ENCODE data around the gene HIGD1A.

Gene HIGD1A

DNA sequence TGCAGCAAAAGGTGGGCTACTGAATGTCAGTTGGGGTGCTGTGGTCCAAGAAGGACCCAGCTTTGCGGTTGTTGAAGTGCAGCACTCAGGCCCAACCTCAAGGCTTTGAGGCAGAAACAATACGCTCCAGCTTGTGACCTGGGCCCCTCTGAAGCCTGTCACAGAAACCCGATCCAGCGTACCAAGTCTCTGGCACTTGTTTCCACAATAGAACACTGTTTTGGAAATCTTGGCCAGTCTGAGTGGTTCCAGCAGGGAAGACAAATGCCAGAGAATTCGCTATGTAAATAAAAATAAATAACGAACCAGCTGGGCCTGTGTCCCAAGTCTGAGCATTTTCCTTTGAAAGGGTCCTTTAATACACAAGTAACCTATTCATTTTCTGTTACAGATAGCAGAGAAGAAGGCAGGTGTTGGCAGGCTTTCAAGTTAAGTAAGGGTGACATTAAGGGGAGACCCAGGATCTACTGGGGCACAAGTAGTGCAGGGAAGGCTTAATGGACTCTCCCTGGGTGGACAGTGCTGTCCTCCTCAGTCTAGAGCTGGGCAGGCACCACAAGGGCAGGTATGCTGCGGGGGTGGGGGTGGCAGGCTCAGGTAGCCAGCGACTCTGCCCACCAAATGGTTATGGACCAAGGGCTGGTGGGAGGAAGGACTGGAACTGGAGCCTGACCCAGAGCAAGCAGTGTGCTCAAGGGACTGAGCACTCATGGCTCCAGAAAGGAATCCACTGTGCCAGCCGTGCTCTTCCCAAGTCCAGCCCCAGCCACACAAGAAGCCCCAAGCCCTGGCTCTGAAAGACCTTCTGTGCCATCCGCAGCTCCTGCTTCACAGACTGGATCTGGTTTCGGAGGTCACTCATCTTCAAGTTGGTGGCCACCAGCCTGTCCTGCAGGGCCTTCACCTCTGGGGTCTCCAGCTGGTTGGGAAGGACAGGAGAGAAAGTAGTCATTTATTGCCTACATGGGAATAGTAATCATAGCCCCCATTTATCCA is 57.5 kb downstream of the HIGD1A start:
- Mint-ChIP-seq H3K4me1 (ENCODE audit: low read depth) (peaks cover 28% of the 10 kb centered on the region), H3K36me3 (ENCODE audit: low read depth) (no peaks in the 10 kb centered on the region), H3K27me3 (no peaks in the 10 kb centered on the region), H3K4me3 (no peak overlapping the region), H3K27ac (peak overlapping the region; percentile 68), H3K9me3 (no peaks in the 10 kb centered on the region)
- no peak for DNase-seq

DNA sequence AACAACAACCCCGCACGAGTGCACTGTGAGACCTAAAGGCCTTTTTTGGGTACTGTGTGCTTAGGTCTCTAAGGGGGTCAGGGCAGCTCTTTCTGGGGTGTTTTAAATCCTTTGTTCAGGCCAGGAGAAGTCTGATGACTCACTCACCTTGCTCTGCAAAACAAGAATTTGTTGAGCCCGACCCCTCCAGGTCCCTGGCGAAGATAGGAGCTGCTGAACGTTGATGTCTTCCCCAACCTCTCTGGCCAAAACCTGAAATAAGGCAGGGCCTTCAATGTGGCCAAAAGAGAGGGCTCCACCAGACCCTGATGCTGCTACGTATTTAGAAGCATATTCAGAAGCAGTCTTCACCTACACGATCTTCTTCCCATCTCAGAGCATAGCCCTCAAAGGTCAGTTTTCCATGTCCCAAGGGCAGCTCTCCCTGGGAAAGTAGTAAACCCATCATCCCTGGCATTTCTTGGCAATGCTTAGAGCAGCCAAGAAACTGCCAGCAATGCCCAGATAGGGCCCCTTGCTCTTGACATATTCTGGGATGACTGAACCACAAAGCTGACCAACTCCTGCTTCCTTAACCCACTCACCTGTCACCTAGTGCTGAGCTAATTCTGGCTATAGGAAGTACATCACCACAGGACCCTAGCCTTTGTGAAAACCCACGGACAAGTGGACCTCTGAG is 58.4 kb downstream of the HIGD1A start:
- DNase-seq, result no peak
- no peaks in the 10 kb centered on the region for H3K36me3 Mint-ChIP-seq (ENCODE audit: low read depth)
- no peaks in the 10 kb centered on the region for H3K9me3 Mint-ChIP-seq
- H3K4me3 Mint-ChIP-seq, result no peak overlapping the region
- H3K27me3 Mint-ChIP-seq, result no peaks in the 10 kb centered on the region
- peaks cover 28% of the 10 kb centered on the region for H3K4me1 Mint-ChIP-seq (ENCODE audit: low read depth)
- no peak overlapping the region for H3K27ac Mint-ChIP-seq

DNA sequence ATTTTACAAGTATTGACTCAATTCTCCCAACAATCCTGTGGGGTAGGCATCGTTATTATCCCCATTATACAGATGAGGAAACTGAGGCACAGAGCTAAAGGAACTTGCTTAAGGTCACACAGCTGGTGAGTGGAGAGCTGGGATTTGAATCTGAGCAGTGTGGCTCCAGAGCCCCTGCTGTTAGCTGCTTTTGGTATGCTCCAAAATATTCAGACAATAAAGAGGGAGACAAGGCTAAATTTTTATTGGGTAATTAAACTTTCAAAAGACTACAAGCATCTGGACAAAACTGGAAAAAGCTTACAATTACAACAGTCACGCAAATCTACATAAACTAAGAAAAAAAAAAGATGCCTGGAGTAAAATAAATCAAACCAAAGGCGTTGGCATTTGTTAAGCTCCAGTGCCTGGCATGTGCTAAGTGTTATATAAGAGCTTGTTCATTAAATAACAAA is 59.0 kb downstream of the HIGD1A start:
- H3K27ac Mint-ChIP-seq, result no peak overlapping the region

DNA sequence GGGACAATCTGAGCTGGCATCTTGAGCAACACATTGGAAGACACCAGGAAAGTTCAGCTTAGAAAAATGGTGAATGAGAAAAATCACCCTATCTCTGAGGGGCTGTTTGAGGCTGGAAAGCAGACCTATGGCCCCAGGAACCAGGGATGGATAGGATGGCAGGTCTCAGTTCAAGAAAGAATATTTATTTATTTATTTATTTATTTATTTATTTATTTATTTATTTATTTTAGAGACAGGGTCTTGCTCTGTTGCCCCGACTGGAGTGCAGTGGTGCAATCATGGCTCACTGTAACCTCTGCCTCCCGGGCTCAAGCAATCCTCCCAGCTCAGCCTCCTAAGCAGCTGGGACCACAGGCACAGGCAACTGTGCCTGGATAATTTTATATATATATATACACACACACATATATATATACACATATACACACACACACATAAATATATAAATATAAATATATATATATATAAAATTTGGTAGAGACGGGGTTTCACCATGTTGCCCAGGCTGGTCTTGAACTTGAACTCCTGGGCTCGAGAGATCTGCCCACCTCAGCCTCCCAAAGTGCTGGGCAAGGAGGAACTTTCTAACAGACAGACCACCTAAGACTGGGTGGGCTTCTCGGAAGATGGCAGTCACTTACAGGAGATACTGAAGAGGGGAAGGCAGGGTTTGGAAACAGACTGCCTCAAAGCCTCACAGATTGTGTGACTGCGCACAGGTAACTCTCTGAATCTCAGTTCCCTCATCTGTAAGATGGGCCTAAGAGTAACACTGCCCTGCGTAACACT is 60.9 kb downstream of the HIGD1A start:
- no peak overlapping the region for H3K4me3 Mint-ChIP-seq
- no peaks in the 10 kb centered on the region for H3K36me3 Mint-ChIP-seq (ENCODE audit: low read depth)
- peaks cover 20% of the 10 kb centered on the region for H3K4me1 Mint-ChIP-seq (ENCODE audit: low read depth)
- H3K27ac Mint-ChIP-seq, result no peak overlapping the region
- H3K27me3 Mint-ChIP-seq, result no peaks in the 10 kb centered on the region
- no peak for DNase-seq
- no peaks in the 10 kb centered on the region for H3K9me3 Mint-ChIP-seq

More for the DNA sequence above, 59.0 kb downstream of the HIGD1A start:
- H3K4me3 Mint-ChIP-seq, result no peak overlapping the region
- H3K36me3 Mint-ChIP-seq (ENCODE audit: low read depth), result no peaks in the 10 kb centered on the region
- peaks cover 28% of the 10 kb centered on the region for H3K4me1 Mint-ChIP-seq (ENCODE audit: low read depth)
- no peak for DNase-seq
- H3K9me3 Mint-ChIP-seq, result no peaks in the 10 kb centered on the region
- H3K27me3 Mint-ChIP-seq, result no peaks in the 10 kb centered on the region

DNA sequence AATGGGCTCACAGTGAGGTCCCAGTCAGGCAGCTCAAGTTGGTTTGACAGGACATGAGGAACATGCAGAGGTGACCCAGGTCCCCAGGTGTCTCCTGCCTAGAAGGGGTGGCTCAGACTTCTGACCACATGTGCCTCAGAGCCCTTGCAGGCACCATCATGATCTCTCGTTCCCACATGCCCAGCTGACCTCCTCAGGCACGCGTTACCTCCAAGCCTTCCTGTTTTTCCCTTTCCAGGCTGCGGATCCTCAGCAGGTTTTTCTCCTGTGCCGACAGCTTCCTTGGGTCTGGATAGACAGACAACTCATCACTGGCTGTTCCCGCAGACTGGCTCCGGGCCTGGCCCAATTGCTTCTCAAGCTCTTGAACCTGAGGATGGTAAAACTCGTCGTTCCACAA is 61.6 kb downstream of the HIGD1A start:
- Mint-ChIP-seq H3K27ac (no peak overlapping the region), H3K36me3 (ENCODE audit: low read depth) (no peaks in the 10 kb centered on the region), H3K4me1 (ENCODE audit: low read depth) (peaks cover 13% of the 10 kb centered on the region), H3K9me3 (no peaks in the 10 kb centered on the region), H3K4me3 (no peak overlapping the region), H3K27me3 (no peaks in the 10 kb centered on the region)
- DNase-seq, result no peak

DNA sequence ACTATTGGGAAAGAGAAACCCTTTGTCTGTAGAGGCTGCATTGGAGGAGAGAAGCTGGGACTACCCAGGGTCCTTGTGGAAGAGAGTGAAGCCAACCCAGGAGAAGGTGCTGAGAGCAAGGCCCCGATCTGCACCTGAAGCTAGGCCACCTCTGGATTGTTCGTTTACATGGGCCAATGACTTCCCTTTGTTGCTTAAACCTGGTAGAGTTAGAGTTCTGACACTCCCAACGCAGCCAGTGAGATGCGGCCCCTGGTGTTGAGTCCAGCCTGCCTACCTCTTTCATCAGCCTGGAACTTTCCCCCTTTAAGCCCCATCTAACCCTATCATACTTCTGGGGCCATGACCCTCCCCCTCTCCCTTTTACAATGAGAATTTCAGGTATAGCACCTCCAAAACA is 62.0 kb downstream of the HIGD1A start:
- H3K27me3 Mint-ChIP-seq, result no peaks in the 10 kb centered on the region
- no peaks in the 10 kb centered on the region for H3K36me3 Mint-ChIP-seq (ENCODE audit: low read depth)
- peaks cover 9% of the 10 kb centered on the region for H3K4me1 Mint-ChIP-seq (ENCODE audit: low read depth)
- H3K27ac Mint-ChIP-seq, result no peak overlapping the region
- H3K4me3 Mint-ChIP-seq, result no peak overlapping the region
- no peak for DNase-seq
- no peaks in the 10 kb centered on the region for H3K9me3 Mint-ChIP-seq

DNA sequence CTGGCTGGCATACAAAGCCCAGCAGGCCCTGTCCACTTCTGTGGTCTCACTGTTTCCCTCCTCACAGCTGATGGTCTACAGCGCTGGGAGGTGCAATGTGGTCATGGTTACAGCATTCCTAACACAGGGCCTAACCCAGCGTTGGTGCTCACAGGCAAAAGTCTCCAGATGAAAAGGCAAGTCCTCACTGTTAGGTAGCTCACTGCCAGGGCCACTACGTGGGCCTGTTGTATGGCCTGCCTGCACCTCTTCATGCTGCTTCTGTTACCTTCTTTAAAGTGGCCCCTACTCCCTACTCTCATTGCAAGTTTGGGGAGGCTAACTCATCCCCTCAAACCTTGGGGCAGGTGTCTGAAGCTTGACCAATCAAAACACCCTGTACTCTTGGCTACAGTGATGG is 62.5 kb downstream of the HIGD1A start:
- peaks cover 4% of the 10 kb centered on the region for H3K4me1 Mint-ChIP-seq (ENCODE audit: low read depth)
- H3K27me3 Mint-ChIP-seq, result no peaks in the 10 kb centered on the region
- no peaks in the 10 kb centered on the region for H3K36me3 Mint-ChIP-seq (ENCODE audit: low read depth)
- no peak for DNase-seq
- no peak overlapping the region for H3K27ac Mint-ChIP-seq
- H3K9me3 Mint-ChIP-seq, result no peaks in the 10 kb centered on the region
- H3K4me3 Mint-ChIP-seq, result no peak overlapping the region

DNA sequence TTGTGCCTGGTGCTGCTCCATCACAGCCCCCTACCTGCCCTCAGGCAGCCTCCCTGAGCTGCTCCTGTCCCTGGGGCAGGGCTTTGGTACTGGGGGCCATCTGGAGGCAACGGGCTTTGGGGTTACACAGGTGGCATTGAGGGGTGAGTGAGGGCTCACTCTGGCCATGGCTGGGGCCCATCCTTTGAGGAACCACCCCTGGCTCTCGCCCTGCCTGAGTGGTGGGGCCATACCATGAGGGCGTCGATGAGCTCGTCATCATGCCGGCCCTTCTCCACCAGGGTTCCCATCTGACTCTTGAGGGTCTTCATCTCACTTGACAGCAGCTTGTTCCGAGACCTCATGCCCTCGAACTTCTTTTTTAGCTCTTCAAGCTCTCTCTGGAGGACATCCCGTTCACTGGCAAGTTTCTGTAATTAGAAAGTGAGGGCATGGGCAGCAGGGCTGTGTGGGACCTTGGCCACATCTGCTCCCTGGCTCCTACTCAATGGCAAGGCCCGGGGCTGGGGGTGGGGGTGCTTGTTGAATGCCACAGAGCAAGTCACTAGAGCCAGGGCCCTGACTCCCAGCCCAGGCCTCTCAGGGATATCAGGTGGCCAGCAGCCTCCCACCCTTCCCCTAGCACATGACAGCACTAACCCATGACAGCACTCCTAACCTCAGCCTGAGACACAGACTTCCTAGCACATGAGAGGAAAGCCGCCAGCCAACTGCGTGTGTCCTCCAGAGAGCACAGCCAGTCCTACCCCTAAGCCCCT is 64.7 kb downstream of the HIGD1A start:
- no peak for DNase-seq
- Mint-ChIP-seq H3K36me3 (ENCODE audit: low read depth) (no peaks in the 10 kb centered on the region), H3K9me3 (no peaks in the 10 kb centered on the region), H3K27ac (no peak overlapping the region), H3K4me1 (ENCODE audit: low read depth) (peaks cover 2% of the 10 kb centered on the region), H3K4me3 (no peak overlapping the region), H3K27me3 (no peaks in the 10 kb centered on the region)

DNA sequence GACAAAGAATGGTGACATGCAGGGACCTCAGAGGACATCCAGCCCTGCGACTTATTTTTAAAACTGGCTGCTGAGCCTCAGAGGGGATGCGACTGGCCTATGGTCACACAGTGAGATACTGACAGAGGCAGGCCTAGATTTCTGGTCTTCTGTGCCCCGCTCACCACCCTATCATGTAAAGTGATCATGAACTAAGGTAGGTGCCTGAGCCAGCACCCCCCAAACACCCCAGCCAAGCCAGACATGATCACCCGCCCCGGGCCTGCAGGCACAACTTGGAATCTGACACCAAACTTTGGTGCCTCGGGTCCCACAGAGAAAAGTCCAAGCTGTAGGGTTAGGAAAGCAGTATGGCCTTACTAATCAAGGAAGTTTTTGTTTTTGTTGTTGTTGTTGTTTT is 67.8 kb downstream of the HIGD1A start:
- H3K4me1 Mint-ChIP-seq (ENCODE audit: low read depth), result no peaks in the 10 kb centered on the region
- H3K9me3 Mint-ChIP-seq, result no peaks in the 10 kb centered on the region
- no peak overlapping the region for H3K4me3 Mint-ChIP-seq
- H3K36me3 Mint-ChIP-seq (ENCODE audit: low read depth), result no peaks in the 10 kb centered on the region
- H3K27me3 Mint-ChIP-seq, result no peaks in the 10 kb centered on the region
- no peak for DNase-seq
- no peak overlapping the region for H3K27ac Mint-ChIP-seq

DNA sequence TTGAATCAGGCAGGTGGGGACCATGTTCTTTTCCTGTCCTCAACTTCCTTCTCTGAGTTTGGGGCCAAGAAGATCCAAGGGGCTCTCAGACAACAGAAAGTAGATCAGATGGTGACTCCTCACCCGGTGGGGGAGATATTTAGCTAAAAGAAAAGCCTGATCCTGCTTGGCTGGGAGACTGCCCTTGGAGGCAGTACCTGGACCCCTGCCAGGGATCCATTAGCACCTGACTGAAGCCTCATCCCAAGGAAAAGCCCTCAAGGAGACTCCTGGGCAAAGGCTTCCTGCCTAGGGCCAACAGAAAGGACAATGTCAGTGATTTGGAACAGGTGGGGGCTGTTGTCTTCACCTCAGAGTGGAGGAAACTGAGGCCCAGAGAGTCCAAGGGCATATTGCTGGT is 68.2 kb downstream of the HIGD1A start:
- Mint-ChIP-seq H3K27ac (no peak overlapping the region), H3K4me1 (ENCODE audit: low read depth) (no peaks in the 10 kb centered on the region), H3K27me3 (no peaks in the 10 kb centered on the region), H3K4me3 (no peak overlapping the region), H3K9me3 (no peaks in the 10 kb centered on the region), H3K36me3 (ENCODE audit: low read depth) (no peaks in the 10 kb centered on the region)
- no peak for DNase-seq

DNA sequence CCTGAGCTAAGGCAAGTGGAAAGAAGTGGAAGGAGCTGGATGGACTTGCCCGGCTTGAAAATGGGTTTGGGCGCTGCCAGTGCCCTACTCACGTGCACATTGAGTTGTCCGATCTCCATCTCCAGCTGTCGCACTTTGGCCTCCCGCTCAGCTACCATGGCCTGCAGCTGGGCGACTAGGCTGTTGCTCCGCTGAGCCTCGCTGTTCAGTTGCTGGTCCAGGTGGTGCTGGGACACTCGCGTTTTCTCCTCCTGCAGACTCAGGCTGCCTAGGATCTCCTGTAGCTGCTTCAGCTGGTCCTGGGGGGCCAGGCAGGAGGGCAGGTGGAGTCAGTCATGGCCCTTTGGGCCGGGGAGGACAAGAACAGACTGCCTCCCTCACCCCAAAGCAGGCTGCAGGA is 68.7 kb downstream of the HIGD1A start:
- no peaks in the 10 kb centered on the region for H3K4me1 Mint-ChIP-seq (ENCODE audit: low read depth)
- no peak overlapping the region for H3K4me3 Mint-ChIP-seq
- H3K36me3 Mint-ChIP-seq (ENCODE audit: low read depth), result no peaks in the 10 kb centered on the region
- no peak overlapping the region for H3K27ac Mint-ChIP-seq
- no peak for DNase-seq
- no peaks in the 10 kb centered on the region for H3K9me3 Mint-ChIP-seq
- no peaks in the 10 kb centered on the region for H3K27me3 Mint-ChIP-seq

DNA sequence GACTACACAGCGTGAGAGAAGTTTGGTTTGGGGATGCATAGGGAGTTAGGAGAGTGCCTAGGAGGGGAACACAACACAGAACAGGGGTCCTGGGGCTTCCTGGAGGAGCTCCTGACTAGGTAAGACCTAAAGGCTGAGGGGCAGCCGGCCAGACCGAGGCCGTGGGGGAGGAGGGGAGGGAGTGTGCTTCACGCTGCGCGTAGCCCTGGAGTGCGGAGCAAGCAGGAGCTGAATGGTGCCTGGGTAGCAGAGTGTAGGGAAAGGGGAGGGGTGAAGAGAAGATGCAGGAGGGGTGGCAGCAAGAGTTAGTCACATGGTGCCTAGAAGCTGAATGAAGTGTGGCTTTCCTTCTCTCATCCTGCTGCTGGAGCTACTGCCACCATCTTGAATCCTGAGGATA is 69.3 kb downstream of the HIGD1A start:
- H3K36me3 Mint-ChIP-seq (ENCODE audit: low read depth), result no peaks in the 10 kb centered on the region
- no peak overlapping the region for H3K4me3 Mint-ChIP-seq
- no peak overlapping the region for H3K27ac Mint-ChIP-seq

DNA sequence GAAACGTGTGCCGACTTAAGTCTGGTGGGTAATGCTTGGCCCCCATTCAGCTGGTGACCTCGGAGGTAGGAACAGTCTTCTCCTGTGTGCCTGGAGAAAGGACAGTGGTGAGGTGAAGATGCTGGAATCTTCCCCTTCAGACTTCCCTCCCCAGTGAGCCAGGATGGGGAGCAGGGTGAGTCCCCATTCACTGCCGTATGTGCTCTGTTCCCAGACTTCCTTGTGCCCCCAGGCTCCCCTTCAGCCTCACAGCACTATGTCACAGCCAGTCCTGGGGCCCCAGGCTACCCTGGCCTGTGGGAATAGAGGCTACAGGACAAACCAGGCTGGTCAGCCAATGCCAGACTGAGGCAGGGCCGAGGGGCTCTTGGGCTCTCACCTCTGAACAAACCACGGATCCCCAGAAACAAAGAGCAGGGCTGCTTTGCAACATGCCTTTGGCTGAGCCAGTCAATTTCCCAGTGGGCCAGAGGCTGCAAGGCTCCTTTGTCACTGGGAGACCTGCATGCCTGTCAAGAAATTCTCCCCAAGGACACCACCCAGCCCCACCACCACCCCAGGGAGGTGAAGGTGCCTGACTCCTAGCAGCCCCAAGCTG is 69.9 kb downstream of the HIGD1A start:
- no peak overlapping the region for H3K27ac Mint-ChIP-seq
- H3K9me3 Mint-ChIP-seq, result no peaks in the 10 kb centered on the region
- no peaks in the 10 kb centered on the region for H3K27me3 Mint-ChIP-seq
- H3K4me3 Mint-ChIP-seq, result no peak overlapping the region
- no peaks in the 10 kb centered on the region for H3K36me3 Mint-ChIP-seq (ENCODE audit: low read depth)
- DNase-seq, result no peak
- H3K4me1 Mint-ChIP-seq (ENCODE audit: low read depth), result no peaks in the 10 kb centered on the region

More for the DNA sequence above, 69.3 kb downstream of the HIGD1A start:
- no peaks in the 10 kb centered on the region for H3K9me3 Mint-ChIP-seq
- H3K4me1 Mint-ChIP-seq (ENCODE audit: low read depth), result no peaks in the 10 kb centered on the region
- DNase-seq, result no peak
- no peaks in the 10 kb centered on the region for H3K27me3 Mint-ChIP-seq
